ENCODE results near the gene MARCHF9. TPM values are rescaled to one million over a fixed set of nuclear protein-coding genes. Genes with fewer than 3 reads are reported as not detected.
A peak's percentile ranks its signal among the peaks of the same experiment; 100 is the strongest.

Gene MARCHF9
- total RNA-seq, 4 donors from 2014 or later = 2.4 to 8.7 (median 5.1) TPM

- DNase-seq (ENCODE audit: low spot score) (no peak), ATAC-seq (ENCODE audit: low FRiP score) (no peak)
- TF ChIP-seq CTCF (IDR thresholded peaks at IDR 0.05) = no peak
Measured at GRCh38 chr12:57740656-57741412, 14.1 kb upstream of the MARCHF9 start.

GRCh38 chr12:57741413-57741789 is 13.5 kb upstream of the MARCHF9 start:
- DNase-seq (ENCODE audit: low spot score) (no peak), ATAC-seq (ENCODE audit: low FRiP score) (no peak)
- TF ChIP-seq CTCF (IDR thresholded peaks at IDR 0.05) = no peak

DNA sequence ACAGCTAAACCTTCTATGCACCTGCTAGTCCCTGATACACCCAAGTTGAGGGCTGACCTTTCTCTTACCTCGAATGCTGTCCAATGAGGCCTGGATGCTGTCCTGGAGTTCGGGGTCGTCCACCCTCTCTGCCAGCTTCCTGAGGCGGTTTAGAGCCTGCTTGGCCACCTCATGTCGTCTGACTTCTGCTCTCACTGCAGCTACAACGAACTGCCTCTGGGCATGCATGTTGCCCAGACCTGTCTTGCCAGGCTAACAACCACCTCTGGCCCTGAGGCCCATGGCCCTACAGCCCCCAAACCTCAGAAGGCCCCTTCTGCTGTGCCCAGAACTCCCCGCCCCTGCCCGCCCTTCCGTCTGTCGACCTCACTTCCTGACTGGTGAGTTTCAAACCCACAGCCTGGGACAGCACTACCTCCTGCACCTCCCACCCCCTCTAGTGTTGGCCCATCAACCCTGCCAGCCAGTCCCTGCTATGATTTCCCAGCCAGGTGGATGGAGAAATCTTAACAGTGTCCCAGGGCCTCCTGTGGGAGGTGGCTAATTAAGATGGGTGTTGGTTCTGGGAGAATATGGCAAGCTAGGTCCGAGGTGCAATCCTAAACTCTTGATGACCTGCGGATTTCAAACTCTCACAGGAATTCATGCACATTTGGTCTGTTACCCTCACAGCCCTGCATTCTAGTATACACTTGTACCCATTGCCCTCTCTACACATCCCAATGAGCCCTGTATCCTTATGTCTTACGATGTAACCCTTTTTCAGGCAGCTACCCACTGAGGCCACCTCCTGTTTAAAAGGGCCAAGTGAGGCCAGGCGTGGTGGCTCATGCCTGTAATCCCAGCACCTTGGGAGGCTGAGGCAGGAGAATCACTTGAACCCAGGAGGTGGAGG is 12.8 kb upstream of the MARCHF9 start:
- ATAC-seq (ENCODE audit: low FRiP score) (no peak), DNase-seq (ENCODE audit: low spot score) (no peak)
- no peak for TF ChIP-seq CTCF (IDR thresholded peaks at IDR 0.05)

GRCh38 chr12:57743769-57744168 is 11.1 kb upstream of the MARCHF9 start:
- DNase-seq (ENCODE audit: low spot score) (no peak), ATAC-seq (ENCODE audit: low FRiP score) (no peak)
- TF ChIP-seq CTCF (IDR thresholded peaks at IDR 0.05) = no peak

DNA sequence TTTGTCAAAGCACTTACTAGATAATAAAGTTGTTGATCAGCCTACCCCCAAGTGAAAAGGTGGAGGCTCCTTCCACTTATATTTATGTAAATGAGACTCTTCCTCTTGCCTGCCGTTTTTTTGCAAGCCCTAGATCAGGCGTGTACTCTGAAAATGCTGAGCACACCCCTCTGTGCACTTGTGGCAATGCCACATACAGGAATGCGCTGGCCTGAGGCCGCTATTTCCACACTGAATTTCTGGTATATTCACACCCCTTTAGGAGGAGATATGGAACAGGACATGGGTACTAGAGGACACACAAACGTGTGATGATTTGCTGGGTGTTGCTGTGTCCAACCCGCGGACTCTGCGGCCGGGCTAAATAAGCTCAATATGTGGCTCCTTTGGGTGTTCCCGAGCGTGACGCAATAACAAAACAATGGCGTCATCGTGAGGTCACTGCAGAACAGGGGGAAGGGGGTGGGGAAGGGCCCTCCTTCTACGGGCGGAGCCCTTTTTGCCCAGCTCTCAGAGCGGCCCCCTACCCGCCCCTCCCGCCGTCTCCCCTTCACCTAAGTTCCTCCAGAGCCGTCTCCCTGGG is 10.6 kb upstream of the MARCHF9 start:
- DNase-seq (ENCODE audit: low spot score) (peak; percentile 91), ATAC-seq (ENCODE audit: low FRiP score) (peak; percentile 72)
- TF ChIP-seq CTCF (IDR thresholded peaks at IDR 0.05) = no peak

DNA sequence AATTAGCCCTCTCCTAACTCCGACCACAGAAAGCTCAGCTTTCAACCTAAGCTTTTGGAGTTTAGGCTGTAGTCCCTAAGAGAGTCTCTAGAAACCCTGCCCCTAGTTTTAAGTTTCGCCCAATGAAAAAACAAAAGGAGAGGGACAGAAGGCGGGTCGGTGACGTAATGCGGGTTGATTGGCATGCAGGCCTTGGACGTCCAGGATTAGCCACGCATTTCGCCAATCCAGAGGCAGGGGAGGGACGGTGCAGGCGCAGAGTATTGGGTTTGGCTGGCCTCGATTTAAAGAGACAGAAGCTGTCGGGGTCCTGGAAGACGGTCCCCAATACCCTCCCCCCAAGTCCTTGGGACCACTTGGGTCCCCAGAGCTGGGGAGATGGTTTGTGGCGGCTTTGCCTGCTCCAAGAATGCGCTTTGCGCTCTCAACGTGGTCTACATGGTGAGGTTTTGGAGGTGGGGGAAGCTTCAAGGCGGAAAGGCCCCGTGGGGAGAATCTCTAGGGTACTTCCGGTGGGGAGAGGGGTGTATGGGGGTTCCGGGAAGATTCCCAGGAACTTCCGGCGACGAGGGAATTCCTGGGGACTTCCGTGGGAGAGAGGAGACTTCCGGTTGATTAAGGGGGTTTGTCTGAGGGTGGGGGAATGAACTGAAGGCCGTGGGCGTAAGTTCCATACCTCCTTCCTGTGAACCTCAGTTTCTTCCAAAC is 10.0 kb upstream of the MARCHF9 start, which contains the start of gene TSPAN31:
TSS of gene TSPAN31 (plus strand) at position 263 of the 708 bp plus-strand sequence. CDS start at position 379, 116 bp downstream.
- TF ChIP-seq CTCF (IDR thresholded peaks at IDR 0.05) = no peak
- peak; percentile 95 for ATAC-seq (ENCODE audit: low FRiP score)
- DNase-seq (ENCODE audit: low spot score) = peak; percentile 96
